Muscle of leg (tissue), 11 donors: ENCODE results near the gene GPRIN2. TPM values are rescaled to one million over a fixed set of nuclear protein-coding genes. Genes with fewer than 3 reads are reported as not detected.
"Not testable (repeated sequence)": the region's sequence is repeated elsewhere in the genome, so short reads cannot be mapped to it uniquely, and the experiment has no call there.

Experiments used
- DNase-seq: peaks from one replicate; pipeline ENCODE4 v3.0.0; 2013
- H3K27ac ChIP-seq: one replicate; pipeline ENCODE4 v1.5.1; 2013; ENCODE audit warnings: mild to moderate bottlenecking, low read length, control low read depth
- H3K27me3 ChIP-seq: one replicate; pipeline ENCODE4 v1.6.1; 2013; ENCODE audit warnings: low read length; ENCODE audit not compliant: control insufficient read depth, insufficient read depth
- H3K36me3 ChIP-seq: one replicate; pipeline ENCODE4 v1.6.1; 2013; ENCODE audit warnings: low read length; ENCODE audit not compliant: control insufficient read depth, insufficient read depth
- H3K4me1 ChIP-seq: one replicate; pipeline ENCODE4 v1.6.1; 2013; ENCODE audit warnings: low read length; ENCODE audit not compliant: control insufficient read depth, insufficient read depth
- H3K4me3 ChIP-seq: one replicate; pipeline ENCODE4 v1.5.1; 2013; ENCODE audit warnings: low read length, control low read depth
- H3K9me3 ChIP-seq: replicated peaks from 2 replicates; pipeline ENCODE4 v1.6.1; 2013; ENCODE audit warnings: low read depth, low read length; ENCODE audit not compliant: control insufficient read depth
- WGBS: methylation state at CpG from one replicate; pipeline ENCODE4 v1.1.5; 2013; ENCODE audit warnings: missing lambda C conversion rate; ENCODE audit not compliant: insufficient coverage; 5-methylcytosine and 5-hydroxymethylcytosine counted together
- polyA plus RNA-seq, 8 donors: library from polyadenylated mRNA; unstranded; fragments of 120-200 nt; gene quantifications; one replicate each; pipeline versions ENCODE4 v1.2.1 to v1.2.3, GENCODE V29; 2013; ENCODE audit warnings: inconsistent platforms in 1 of 8, low replicate concordance in 1 of 8; ENCODE audit not compliant: insufficient read length in 8 of 8, insufficient read depth in 1 of 8
- total RNA-seq: library from RNA; stranded (reverse); fragments of 120-200 nt; gene quantifications from one replicate; pipeline ENCODE4 v1.2.4, GENCODE V29; 2013

The GPRIN2 gene
- total and polyA plus RNA-seq, 9 donors: 0.12 to 0.91 (median 0.33) TPM

DNA sequence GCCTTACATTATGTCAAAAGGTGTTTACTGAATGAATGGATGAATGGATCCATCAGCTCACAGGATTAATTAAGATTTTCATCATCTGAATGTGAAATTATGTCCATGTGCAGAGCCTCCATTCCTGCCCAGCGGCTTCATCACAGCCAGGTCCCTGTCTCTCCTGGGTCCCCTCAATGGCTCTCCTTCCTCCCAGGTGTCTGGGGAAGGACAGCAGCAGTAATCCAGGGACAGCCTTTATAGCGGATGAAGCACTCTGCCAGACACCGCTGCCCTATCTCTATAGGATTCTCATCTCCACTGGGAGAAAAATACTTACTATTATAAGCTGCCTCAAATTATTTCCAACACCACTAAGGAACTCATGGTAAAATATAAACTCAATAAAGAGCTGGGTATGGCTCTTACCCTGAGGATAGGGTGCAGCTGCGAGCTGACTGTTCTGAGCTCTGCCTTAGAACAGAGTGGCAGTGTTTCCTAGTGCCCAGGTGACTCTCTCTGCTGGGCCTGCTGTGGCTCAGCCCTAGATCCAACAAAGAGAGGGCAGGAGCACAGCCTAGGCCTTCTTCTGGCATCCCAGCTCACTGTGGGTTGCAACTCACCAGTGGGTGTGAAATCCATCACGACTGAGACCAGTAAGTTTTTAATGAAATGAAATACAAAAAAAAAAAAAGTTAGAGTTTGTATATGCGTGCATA, 38.3 kb downstream of the GPRIN2 start:
- DNase-seq: no peak
- no peaks in the 10 kb centered on the region for H3K27me3 ChIP-seq
- WGBS: 94% methylated on average over 2 of the region's 6 CpGs

DNA sequence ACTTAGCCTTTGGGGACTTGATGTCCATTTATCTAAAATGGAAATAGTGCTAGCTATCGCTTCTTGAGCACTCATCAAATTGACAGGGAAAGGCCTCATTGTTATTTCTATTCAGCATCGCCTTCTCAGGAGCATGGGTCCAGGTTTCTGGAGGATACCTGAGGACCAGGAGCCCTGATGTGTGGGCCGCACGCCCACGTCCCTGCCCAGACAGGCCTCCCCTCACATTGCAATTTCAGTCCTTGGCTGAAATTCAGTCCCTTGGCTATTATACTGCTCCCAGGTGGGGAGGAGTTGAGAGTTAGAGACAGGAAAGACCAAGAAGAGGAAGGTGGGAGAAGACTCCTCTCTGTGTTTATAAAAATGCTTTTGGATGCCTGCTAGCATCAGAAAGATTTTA, 38.9 kb downstream of the GPRIN2 start:
- H3K36me3 ChIP-seq: no peaks in the 10 kb centered on the region
- 88% methylated on average over 2 of the region's 5 CpGs for WGBS
- H3K4me1 ChIP-seq: peaks cover 27% of the 10 kb centered on the region
- no peak overlapping the region for H3K27ac ChIP-seq
- H3K9me3 ChIP-seq: no peaks in the 10 kb centered on the region
- no peak for DNase-seq
- no peaks in the 10 kb centered on the region for H3K27me3 ChIP-seq
- no peak overlapping the region for H3K4me3 ChIP-seq

More for the DNA sequence above, 38.3 kb downstream of the GPRIN2 start:
- no peaks in the 10 kb centered on the region for H3K9me3 ChIP-seq
- H3K4me1 ChIP-seq: peaks cover 30% of the 10 kb centered on the region
- H3K27ac ChIP-seq: no peak overlapping the region
- H3K4me3 ChIP-seq: no peak overlapping the region
- H3K36me3 ChIP-seq: no peaks in the 10 kb centered on the region

DNA sequence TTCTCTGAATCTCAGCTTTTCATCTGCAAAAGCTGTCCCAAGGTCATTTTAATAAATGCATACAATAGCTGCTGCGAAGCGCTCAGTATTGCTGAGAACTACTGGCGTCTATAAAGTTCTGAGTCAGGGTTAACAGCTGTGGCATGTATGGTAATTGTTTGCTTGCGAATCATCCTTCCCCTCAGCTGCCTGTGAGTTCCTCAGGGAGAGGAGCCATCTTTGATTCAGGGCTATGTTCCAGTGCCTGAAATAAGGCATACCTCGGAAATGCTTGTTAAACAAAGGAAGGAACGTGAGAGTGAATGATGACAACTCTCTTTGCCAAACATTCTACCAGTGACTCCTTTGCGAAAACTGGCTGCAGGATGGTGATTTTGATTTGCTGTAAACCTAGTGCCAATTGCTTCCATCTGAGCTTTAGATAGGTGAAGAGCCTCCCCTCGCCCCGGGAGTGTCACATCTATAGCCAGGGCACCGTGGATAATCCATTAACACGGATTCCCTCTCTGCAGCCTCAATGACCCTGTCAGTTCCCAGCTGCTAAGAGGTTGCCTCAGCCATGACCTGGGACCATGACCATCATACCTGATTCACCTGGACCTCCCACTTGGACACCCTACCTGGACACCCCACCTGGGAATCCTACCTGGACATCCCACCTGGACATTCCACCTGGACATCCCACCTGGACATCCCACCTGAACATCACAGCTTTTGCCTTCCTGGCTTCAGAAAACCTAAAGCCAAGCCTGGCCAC, 39.6 kb downstream of the GPRIN2 start:
- Histone ChIP-seq H3K36me3 (no peaks in the 10 kb centered on the region), H3K27ac (no peak overlapping the region), H3K9me3 (no peaks in the 10 kb centered on the region), H3K4me3 (no peak overlapping the region), H3K27me3 (no peaks in the 10 kb centered on the region), H3K4me1 (peaks cover 27% of the 10 kb centered on the region)
- peak; percentile 88 for DNase-seq
- 43% methylated on average over 10 of the region's 11 CpGs for WGBS

DNA sequence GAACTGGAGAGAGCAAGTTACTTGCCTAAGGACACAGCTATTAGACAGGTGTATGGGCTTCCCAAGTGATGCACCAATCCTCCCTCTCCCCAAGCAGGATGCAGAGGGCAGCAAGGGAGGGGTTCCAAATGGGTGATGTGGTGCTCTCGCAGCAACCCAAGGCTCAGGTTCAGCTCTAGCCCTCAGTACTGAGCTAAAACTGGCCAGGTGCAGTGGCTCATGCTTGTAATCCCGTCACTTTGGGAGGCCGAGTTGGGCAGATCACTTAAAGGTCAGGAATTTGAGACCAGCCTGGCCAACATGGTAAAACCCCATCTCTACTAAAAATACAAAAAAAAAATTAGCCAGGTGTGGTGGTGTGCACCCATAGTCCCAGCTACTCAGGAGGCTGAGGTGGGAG, 40.7 kb downstream of the GPRIN2 start:
- no peaks in the 10 kb centered on the region for H3K27me3 ChIP-seq
- DNase-seq: no peak

DNA sequence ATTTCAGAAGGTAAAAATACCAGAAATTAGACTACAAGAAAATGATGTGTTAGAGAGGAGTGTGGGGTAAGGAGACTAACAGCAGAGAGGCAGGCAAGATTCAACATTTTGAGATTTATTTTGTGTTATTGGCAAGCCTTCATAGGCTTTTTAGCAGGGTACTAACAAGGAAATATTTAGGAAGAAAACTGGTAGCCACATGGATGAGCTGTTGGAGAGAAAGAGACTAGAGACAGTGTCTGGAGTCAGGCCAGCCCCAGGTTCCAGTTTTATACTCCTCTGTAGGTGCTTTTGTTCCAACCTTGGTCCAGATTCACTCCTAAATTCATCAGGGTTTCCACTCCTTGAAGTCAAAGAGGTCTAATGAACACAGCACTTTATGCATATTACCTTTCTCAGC, 41.1 kb downstream of the GPRIN2 start:
- Histone ChIP-seq H3K4me1 (peaks cover 19% of the 10 kb centered on the region), H3K9me3 (no peaks in the 10 kb centered on the region), H3K4me3 (no peak overlapping the region), H3K27ac (no peak overlapping the region), H3K36me3 (no peaks in the 10 kb centered on the region), H3K27me3 (no peaks in the 10 kb centered on the region)
- no peak for DNase-seq

More for the DNA sequence above, 40.7 kb downstream of the GPRIN2 start:
- H3K27ac ChIP-seq: no peak overlapping the region
- no peak overlapping the region for H3K4me3 ChIP-seq
- H3K36me3 ChIP-seq: no peaks in the 10 kb centered on the region
- H3K9me3 ChIP-seq: no peaks in the 10 kb centered on the region
- peaks cover 23% of the 10 kb centered on the region for H3K4me1 ChIP-seq
- 86% methylated on average over 3 of the region's 3 CpGs for WGBS

DNA sequence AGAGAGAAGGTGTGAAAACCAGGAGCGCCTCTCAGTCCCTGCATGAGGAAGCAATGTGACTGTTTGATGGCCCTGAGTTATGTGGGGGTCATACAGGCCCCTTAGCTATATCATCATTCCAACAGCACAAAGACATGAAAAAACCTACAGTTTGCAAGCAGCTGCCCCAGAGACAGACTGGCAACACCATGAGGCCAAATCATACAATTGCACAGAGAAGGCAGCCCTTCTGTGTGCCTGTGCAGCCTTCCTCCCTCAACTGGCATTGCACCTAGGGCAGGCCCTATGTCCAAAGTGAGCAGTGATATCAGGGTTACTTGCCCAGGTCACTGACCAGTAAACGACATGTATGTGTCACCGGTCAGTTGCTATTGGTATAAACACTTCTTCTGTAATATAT, 41.6 kb downstream of the GPRIN2 start:
- no peaks in the 10 kb centered on the region for H3K9me3 ChIP-seq
- peaks cover 15% of the 10 kb centered on the region for H3K4me1 ChIP-seq
- H3K36me3 ChIP-seq: no peaks in the 10 kb centered on the region
- WGBS: no CpG with 5 or more reads among the region's 3 CpGs
- DNase-seq: no peak
- H3K4me3 ChIP-seq: no peak overlapping the region
- H3K27ac ChIP-seq: no peak overlapping the region
- no peaks in the 10 kb centered on the region for H3K27me3 ChIP-seq

DNA sequence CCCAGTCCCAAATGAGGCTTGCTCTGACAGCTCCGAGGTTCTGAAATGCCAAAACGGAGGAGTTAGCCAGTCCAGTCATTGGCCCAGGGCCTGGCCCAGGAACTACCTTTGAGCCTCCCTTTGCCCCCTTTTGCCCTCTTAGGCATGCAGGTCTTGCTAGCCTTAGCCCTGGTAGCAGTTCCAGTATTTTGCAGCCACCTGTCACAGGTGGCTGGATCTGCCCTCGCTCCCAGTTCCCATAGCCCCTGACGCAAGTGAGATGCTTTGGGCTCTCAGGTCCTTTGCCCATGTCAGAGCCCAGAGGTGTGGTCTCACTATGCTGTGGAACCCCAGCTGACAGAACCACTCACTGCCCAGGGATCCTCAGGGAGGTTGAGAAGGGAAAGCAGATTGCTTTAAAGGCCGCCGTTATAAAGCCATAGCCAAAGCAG, 42.0 kb downstream of the GPRIN2 start:
- Histone ChIP-seq H3K36me3 (no peaks in the 10 kb centered on the region), H3K27ac (no peak overlapping the region), H3K9me3 (no peaks in the 10 kb centered on the region), H3K27me3 (no peaks in the 10 kb centered on the region), H3K4me1 (peaks cover 15% of the 10 kb centered on the region), H3K4me3 (no peak overlapping the region)
- WGBS: 69% methylated on average over 6 of the region's 6 CpGs
- DNase-seq: no peak

DNA sequence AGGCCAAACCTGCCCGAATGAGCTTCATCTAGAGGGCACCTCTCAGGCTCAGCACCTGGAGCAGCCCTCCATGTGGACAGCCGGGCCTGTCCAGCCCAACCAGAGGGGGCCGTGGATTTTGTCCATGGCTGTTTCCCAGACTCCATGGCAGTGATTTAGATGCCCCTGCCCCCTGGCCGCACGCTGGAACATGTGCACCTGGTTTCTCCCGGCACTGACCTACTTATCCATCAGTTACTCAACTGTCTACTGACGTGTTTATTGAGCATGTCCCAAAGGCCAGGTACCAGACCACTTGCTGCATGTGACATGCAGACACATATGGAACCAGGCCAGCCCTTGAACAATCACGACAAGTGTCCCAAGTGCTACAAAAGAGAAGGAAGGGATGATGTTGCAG, 43.1 kb downstream of the GPRIN2 start:
- not testable (repeated sequence) for H3K27me3 ChIP-seq, H3K36me3 ChIP-seq, H3K4me3 ChIP-seq, H3K27ac ChIP-seq, DNase-seq, H3K9me3 ChIP-seq
- no CpG with 5 or more reads among the region's 8 CpGs for WGBS
- H3K4me1 ChIP-seq: peaks cover 15% of the 10 kb centered on the region

DNA sequence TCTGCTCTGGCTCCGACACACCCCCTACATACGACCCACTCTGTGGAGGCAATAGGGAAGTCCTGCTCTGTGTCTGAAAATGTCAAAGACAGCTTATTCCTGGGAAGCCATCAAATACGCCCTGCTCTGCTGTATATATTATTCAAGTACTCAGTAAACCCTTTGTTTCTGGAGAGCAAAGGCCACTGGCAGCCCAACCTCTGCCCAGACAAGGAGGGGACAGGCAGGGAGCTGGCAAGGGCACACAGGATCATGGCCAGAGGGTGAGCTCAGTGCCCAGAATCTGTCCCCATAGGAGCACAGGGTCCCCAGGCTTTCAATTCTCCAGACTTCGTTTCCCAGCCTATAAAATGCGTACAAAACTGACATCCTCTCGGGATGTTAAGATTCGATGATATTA, 43.7 kb downstream of the GPRIN2 start:
- H3K27ac ChIP-seq, H3K9me3 ChIP-seq, H3K27me3 ChIP-seq, H3K4me3 ChIP-seq, H3K36me3 ChIP-seq, DNase-seq: not testable (repeated sequence)
- WGBS: no CpG with 5 or more reads among the region's 7 CpGs
- peaks cover 15% of the 10 kb centered on the region for H3K4me1 ChIP-seq

DNA sequence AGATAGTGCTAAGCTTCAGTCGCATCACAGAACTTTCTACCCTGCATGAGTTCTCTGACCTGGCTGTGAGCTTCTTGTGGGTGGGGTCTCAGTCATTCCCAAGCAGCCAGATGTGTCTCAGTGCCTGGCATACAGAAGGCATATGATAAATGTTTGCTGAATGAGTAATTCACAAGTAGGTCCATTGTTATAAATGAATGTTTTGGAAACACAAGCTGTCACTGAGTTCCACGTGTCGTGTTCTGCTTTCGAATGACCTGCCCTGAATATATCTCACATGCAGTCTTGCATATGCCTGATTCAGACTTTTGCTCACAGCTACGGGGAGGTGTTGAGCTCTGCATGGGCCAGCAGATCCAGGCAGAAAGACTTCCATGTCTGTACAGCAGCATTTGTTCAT, 44.5 kb downstream of the GPRIN2 start:
- WGBS: no CpG with 5 or more reads among the region's 5 CpGs
- not testable (repeated sequence) for H3K4me3 ChIP-seq, H3K9me3 ChIP-seq, H3K36me3 ChIP-seq, DNase-seq, H3K4me1 ChIP-seq, H3K27ac ChIP-seq, H3K27me3 ChIP-seq
